ENCODE measurements around the gene DSG2. TPM values are rescaled to one million over a fixed set of nuclear protein-coding genes. Genes with fewer than 3 reads are reported as not detected.

The DSG2 gene
- total RNA-seq, 1 experiment from 2014 or later: 106 TPM

- CTCF ChIA-PET: interaction anchor here (0.6 to 1.2 kb wide), 3 partner anchors 29 to 354 kb away, joined by 5 to 9 read pairs (median 6); no protein-coding TSS in a partner anchor
- Mint-ChIP-seq H3K27ac (ENCODE audit: low read depth, unreplicated experiment) (peak overlapping the region; percentile 94), H3K4me1 (ENCODE audit: insufficient read depth, unreplicated experiment) (peaks cover 23% of the 10 kb centered on the region), H3K36me3 (ENCODE audit: insufficient read depth, unreplicated experiment) (peaks cover 23% of the 10 kb centered on the region), H3K9me3 (ENCODE audit: unreplicated experiment) (no peaks in the 10 kb centered on the region), H3K27me3 (ENCODE audit: insufficient read depth, unreplicated experiment) (no peaks in the 10 kb centered on the region), H3K4me3 (ENCODE audit: unreplicated experiment) (peak overlapping the region; percentile 67)
- POLR2A ChIA-PET: interaction anchor here (0.5 to 12.3 kb wide), 21 partner anchors 10 to 447 kb away, joined by 3 to 219 read pairs (median 6); partner anchors contain the start of genes DSC3 and DSG2
- intact Hi-C loops (cut with micrococcal nuclease): loop anchor here (2.0 to 5.0 kb wide), 2 partner anchors 45 to 187 kb away; partner anchors contain the start of gene DSG2
- TF ChIP-seq CTCF (IDR thresholded peaks at IDR 0.05; ENCODE audit: unreplicated experiment): no peak
- BruUV-seq (replicated peaks): no TSS peak
- peak; percentile 96 for DNase-seq (ENCODE audit: unreplicated experiment)
Measured at GRCh38 chr18:31454066-31454708, 43.8 kb upstream of the DSG2 start.

GRCh38 chr18:31469629-31470028 is 28.3 kb upstream of the DSG2 start:
- intact Hi-C loops (cut with micrococcal nuclease): no loop called here
- ChIA-PET POLR2A (interaction anchor here (1.0 to 4.6 kb wide), 8 partner anchors 9 to 45 kb away, joined by 3 to 37 read pairs (median 4); partner anchors contain the start of gene DSG3), CTCF (interaction anchor here (1.1 kb wide), 1 partner anchor 43 kb away, joined by 3 read pairs; no protein-coding TSS in a partner anchor)
- Mint-ChIP-seq H3K27me3 (ENCODE audit: insufficient read depth, unreplicated experiment) (no peaks in the 10 kb centered on the region), H3K27ac (ENCODE audit: low read depth, unreplicated experiment) (no peak overlapping the region), H3K36me3 (ENCODE audit: insufficient read depth, unreplicated experiment) (peaks cover 98% of the 10 kb centered on the region), H3K4me1 (ENCODE audit: insufficient read depth, unreplicated experiment) (no peaks in the 10 kb centered on the region), H3K9me3 (ENCODE audit: unreplicated experiment) (no peaks in the 10 kb centered on the region), H3K4me3 (ENCODE audit: unreplicated experiment) (no peak overlapping the region)
- TF ChIP-seq CTCF (IDR thresholded peaks at IDR 0.05; ENCODE audit: unreplicated experiment): no peak
- no peak for DNase-seq (ENCODE audit: unreplicated experiment)
- no TSS peak for BruUV-seq (replicated peaks)

GRCh38 chr18:31478688-31479087 is 19.3 kb upstream of the DSG2 start:
- CTCF ChIA-PET: interaction anchor here (1.3 to 2.6 kb wide), 2 partner anchors 12 to 54 kb away, joined by 4 to 9 read pairs; no protein-coding TSS in a partner anchor
- Mint-ChIP-seq H3K4me1 (ENCODE audit: insufficient read depth, unreplicated experiment) (no peaks in the 10 kb centered on the region), H3K4me3 (ENCODE audit: unreplicated experiment) (no peak overlapping the region), H3K9me3 (ENCODE audit: unreplicated experiment) (no peaks in the 10 kb centered on the region), H3K27me3 (ENCODE audit: insufficient read depth, unreplicated experiment) (no peaks in the 10 kb centered on the region), H3K27ac (ENCODE audit: low read depth, unreplicated experiment) (no peak overlapping the region), H3K36me3 (ENCODE audit: insufficient read depth, unreplicated experiment) (peaks cover 75% of the 10 kb centered on the region)
- no peak for TF ChIP-seq CTCF (IDR thresholded peaks at IDR 0.05; ENCODE audit: unreplicated experiment)
- no TSS peak for BruUV-seq (replicated peaks)
- intact Hi-C loops (cut with micrococcal nuclease): no loop called here
- POLR2A ChIA-PET: interaction anchor here (1.0 to 13.1 kb wide), 9 partner anchors 7 to 35 kb away, joined by 3 to 158 read pairs (median 6); partner anchors contain the start of gene DSG2
- DNase-seq (ENCODE audit: unreplicated experiment): no peak

GRCh38 chr18:31482051-31482450 is 15.9 kb upstream of the DSG2 start:
- TF ChIP-seq CTCF (IDR thresholded peaks at IDR 0.05; ENCODE audit: unreplicated experiment): no peak
- H3K27ac Mint-ChIP-seq (ENCODE audit: low read depth, unreplicated experiment): peak overlapping the region; percentile 40
- ChIA-PET POLR2A (interaction anchor here (0.8 to 13.1 kb wide), 10 partner anchors 9 to 276 kb away, joined by 3 to 158 read pairs (median 5); partner anchors contain the start of gene DSG2), CTCF (interaction anchor here (0.6 to 1.6 kb wide), 2 partner anchors 52 to 57 kb away, joined by 3 to 4 read pairs; no protein-coding TSS in a partner anchor)
- no peaks in the 10 kb centered on the region for H3K27me3 Mint-ChIP-seq (ENCODE audit: insufficient read depth, unreplicated experiment)
- intact Hi-C loops (cut with micrococcal nuclease): no loop called here
- peaks cover 20% of the 10 kb centered on the region for H3K4me1 Mint-ChIP-seq (ENCODE audit: insufficient read depth, unreplicated experiment)
- H3K36me3 Mint-ChIP-seq (ENCODE audit: insufficient read depth, unreplicated experiment): peaks cover 69% of the 10 kb centered on the region
- BruUV-seq (replicated peaks): no TSS peak
- DNase-seq (ENCODE audit: unreplicated experiment): no peak
- no peak overlapping the region for H3K4me3 Mint-ChIP-seq (ENCODE audit: unreplicated experiment)
- H3K9me3 Mint-ChIP-seq (ENCODE audit: unreplicated experiment): no peaks in the 10 kb centered on the region

All from MCF 10A (cell line).